GM21526 (cell line): Measurements from ENCODE around the gene SREK1.
"Not testable (repeated sequence)": the region's sequence is repeated elsewhere in the genome, so short reads cannot be mapped to it uniquely, and the experiment has no call there.

Experiments used
- ATAC-seq: cut with Tn5 transposase; IDR thresholded peaks from one replicate; pipeline ENCODE4 v1.9.1; 2021; ENCODE audit warnings: moderate library complexity; ENCODE audit not compliant: unreplicated experiment, low FRiP score

The SREK1 gene

GRCh38 chr5:66144074-66144833 lies at the start of gene SREK1:
TSS of gene SREK1 (plus strand) at chr5:66144300. CDS start at chr5:66144377, 77 bp downstream.
- ATAC-seq, result peak; percentile 89

GRCh38 chr5:66100851-66101250 lies 43.2 kb upstream of the SREK1 start:
- no peak for ATAC-seq

- no peak for ATAC-seq
Observed at GRCh38 chr5:66113160-66113559, 30.9 kb upstream of the SREK1 start.

GRCh38 chr5:66118304-66118703 lies 25.8 kb upstream of the SREK1 start:
- ATAC-seq, result no peak

GRCh38 chr5:66122379-66123034 lies 21.6 kb upstream of the SREK1 start:
- no peak for ATAC-seq

GRCh38 chr5:66129144-66129543 lies 15.0 kb upstream of the SREK1 start:
- no peak for ATAC-seq

GRCh38 chr5:66130493-66130892 lies 13.6 kb upstream of the SREK1 start:
- ATAC-seq, result no peak

GRCh38 chr5:66134407-66134861 lies 9.7 kb upstream of the SREK1 start:
- ATAC-seq, result no peak

- no peak for ATAC-seq
Observed at GRCh38 chr5:66136053-66136452, 8.0 kb upstream of the SREK1 start.

- not testable (repeated sequence) for ATAC-seq
Observed at GRCh38 chr5:66136944-66137343, 7.2 kb upstream of the SREK1 start.

GRCh38 chr5:66138637-66139317 lies 5.3 kb upstream of the SREK1 start:
- no peak for ATAC-seq

- no peak for ATAC-seq
Observed at GRCh38 chr5:66139318-66139712, 4.8 kb upstream of the SREK1 start.

- no peak for ATAC-seq
Observed at GRCh38 chr5:66142417-66142816, 1.7 kb upstream of the SREK1 start.

GRCh38 chr5:66143473-66144073 lies 527 bp upstream of the SREK1 start:
- ATAC-seq, result peak; percentile 16

GRCh38 chr5:66144834-66145390 lies 812 bp downstream of the SREK1 start:
- ATAC-seq, result peak; percentile 51

- ATAC-seq, result no peak
Observed at GRCh38 chr5:66145737-66146136, 1.6 kb downstream of the SREK1 start.

- no peak for ATAC-seq
Observed at GRCh38 chr5:66149950-66150349, 5.8 kb downstream of the SREK1 start.

GRCh38 chr5:66151030-66151429 lies 6.9 kb downstream of the SREK1 start:
- no peak for ATAC-seq

- no peak for ATAC-seq
Observed at GRCh38 chr5:66151491-66151890, 7.4 kb downstream of the SREK1 start.

- no peak for ATAC-seq
Observed at GRCh38 chr5:66157046-66157445, 12.9 kb downstream of the SREK1 start.

GRCh38 chr5:66161356-66161755 lies 17.3 kb downstream of the SREK1 start:
- ATAC-seq, result no peak
